ENCODE measurements around the gene SLC37A3. TPM values are rescaled to one million over a fixed set of nuclear protein-coding genes. Genes with fewer than 3 reads are reported as not detected.

The SLC37A3 gene
- total and polyA plus RNA-seq, 11 donors, result 6.5 to 16.1 (median 9.5) TPM

DNA sequence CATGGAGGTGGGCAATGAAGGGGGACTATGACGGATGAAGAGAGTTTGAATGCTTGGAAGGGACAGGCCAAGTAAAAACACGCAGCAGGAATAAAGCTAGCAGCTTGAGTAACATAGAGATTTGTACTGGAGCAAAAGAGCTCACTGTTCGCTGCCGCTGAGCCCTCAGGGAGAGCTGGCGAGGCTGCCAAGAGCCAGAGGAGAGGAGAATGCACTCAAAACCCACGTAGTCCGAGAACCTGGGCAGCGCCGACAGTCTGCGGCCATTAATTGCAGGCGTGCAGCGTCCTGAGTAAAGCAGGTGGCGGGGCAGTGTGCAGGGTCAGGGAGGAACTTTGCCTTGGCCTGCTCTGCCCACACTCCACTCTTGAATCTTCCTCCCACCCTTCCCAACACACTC lies 68.2 kb downstream of the SLC37A3 start:
- DNase-seq (no peak), ATAC-seq (no peak)
- Histone ChIP-seq H3K4me3 (no peak overlapping the region), H3K27ac (no peak overlapping the region), H3K4me1 (peaks cover 0 to 29% (median 13%) of the 10 kb centered on the region in 12 donors), H3K36me3 (peaks cover 0 to 14% (median 9%) of the 10 kb centered on the region in 9 donors), H3K27me3 (no peaks in the 10 kb centered on the region), H3K9me3 (no peaks in the 10 kb centered on the region)
- TF ChIP-seq POLR2A (IDR thresholded peaks at IDR 0.05), result no peak
- TF ChIP-seq, protein P1, sequence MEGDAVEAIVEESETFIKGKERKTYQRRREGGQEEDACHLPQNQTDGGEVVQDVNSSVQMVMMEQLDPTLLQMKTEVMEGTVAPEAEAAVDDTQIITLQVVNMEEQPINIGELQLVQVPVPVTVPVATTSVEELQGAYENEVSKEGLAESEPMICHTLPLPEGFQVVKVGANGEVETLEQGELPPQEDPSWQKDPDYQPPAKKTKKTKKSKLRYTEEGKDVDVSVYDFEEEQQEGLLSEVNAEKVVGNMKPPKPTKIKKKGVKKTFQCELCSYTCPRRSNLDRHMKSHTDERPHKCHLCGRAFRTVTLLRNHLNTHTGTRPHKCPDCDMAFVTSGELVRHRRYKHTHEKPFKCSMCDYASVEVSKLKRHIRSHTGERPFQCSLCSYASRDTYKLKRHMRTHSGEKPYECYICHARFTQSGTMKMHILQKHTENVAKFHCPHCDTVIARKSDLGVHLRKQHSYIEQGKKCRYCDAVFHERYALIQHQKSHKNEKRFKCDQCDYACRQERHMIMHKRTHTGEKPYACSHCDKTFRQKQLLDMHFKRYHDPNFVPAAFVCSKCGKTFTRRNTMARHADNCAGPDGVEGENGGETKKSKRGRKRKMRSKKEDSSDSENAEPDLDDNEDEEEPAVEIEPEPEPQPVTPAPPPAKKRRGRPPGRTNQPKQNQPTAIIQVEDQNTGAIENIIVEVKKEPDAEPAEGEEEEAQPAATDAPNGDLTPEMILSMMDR (IDR thresholded peaks at IDR 0.05), result no peak
- WGBS, 4 donors, result 79 to 93% (median 91%) methylated on average over 13 of the region's 13 CpGs
- intact Hi-C loops (cut with DNase I), result loop anchor here in 1 of 10 donors (10.0 kb wide), 1 partner anchor 685 kb away; no protein-coding TSS in a partner anchor

DNA sequence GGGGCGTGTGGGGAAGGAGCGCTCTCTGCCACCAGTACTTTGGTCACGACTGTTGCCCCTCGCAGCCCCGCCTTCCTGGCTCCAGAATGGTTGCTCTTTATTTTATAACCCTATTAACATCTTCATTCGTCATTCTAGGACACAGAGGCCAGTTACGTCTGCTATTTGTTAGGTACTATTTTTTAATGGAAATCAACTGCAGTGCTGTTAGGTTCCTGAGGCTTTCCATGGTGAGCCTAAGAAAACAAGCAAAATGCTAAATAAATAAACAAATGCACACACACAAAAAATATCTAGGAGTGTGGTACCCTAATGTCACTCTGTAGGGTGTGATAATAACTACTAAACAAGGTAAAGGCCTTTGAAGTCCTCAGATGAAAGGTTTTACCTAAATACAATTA lies 71.1 kb downstream of the SLC37A3 start:
- H3K4me1 ChIP-seq, result peaks cover 0 to 14% (median 5%) of the 10 kb centered on the region in 12 donors
- no peak for DNase-seq
- no peak for ATAC-seq
- 76 to 96% (median 89%) methylated on average over 7 of the region's 7 CpGs for WGBS, 4 donors
- TF ChIP-seq, protein P1 (IDR thresholded peaks at IDR 0.05), result no peak
- TF ChIP-seq POLR2A (IDR thresholded peaks at IDR 0.05), result no peak
- no peaks in the 10 kb centered on the region for H3K27me3 ChIP-seq
- H3K9me3 ChIP-seq, result no peaks in the 10 kb centered on the region
- intact Hi-C loops (cut with DNase I), result loop anchor here in 7 of 10 donors (2.0 to 10.0 kb wide), 4 partner anchors 150 to 155 kb away; partner anchors contain the start of gene KDM7A (in 4 of the 7)
- H3K27ac ChIP-seq, result no peak overlapping the region
- H3K36me3 ChIP-seq, result peaks cover 0 to 5% (median 0%) of the 10 kb centered on the region in 9 donors
- no peak overlapping the region for H3K4me3 ChIP-seq

DNA sequence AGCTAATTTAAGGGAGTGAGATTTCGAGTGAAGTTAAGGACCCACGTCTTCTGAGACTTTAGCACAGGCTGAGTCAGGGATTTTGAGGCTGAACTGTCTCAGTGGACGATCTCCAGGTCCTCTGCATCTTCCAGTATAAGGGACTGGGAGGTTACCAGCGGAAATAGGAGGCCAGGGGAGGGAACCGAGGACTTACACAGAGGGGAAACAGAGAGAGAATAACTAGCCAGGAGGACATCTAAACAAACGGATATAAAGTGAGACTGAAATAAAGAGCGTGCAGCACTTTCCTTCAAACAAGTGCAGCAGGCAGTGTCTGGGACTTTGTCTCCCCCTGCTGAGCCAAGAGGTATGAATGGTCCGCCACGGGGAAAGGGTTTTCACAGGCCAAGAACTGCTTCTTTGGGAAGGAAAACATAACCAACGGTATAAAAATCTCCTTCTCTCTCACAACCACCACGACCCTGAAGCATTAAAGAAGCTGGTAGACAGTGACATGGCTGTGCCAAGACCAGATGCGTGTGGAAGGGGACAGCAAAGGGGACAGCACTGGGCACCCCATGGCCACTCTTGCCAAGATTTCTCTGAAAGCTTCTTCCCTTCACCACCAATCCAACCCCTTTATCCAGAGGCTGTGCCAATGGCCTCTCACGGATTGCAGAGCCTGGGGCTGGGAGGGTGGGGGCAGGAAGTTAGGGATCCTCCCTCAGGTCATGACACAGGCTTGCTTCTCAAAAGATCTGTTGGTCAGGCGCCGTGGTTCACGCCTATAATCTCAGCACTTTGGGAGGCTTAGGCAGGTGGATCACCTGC lies 72.0 kb downstream of the SLC37A3 start:
- Histone ChIP-seq H3K4me1 (peaks cover 0 to 13% (median 5%) of the 10 kb centered on the region in 12 donors), H3K9me3 (no peaks in the 10 kb centered on the region), H3K27ac (peak overlapping the region in 1 of 12 donors; percentile 39), H3K27me3 (no peaks in the 10 kb centered on the region), H3K36me3 (no peaks in the 10 kb centered on the region), H3K4me3 (peak overlapping the region in 5 of 12 donors; percentile 11 to 32 (median 19))
- ATAC-seq (peak; percentile 66 to 95 (median 92)), DNase-seq (peak; percentile 51 to 69 (median 66))
- WGBS, 4 donors, result 21 to 36% (median 24%) methylated on average over 14 to 16 of the region's 16 CpGs
- TF ChIP-seq, protein P1 (IDR thresholded peaks at IDR 0.05), result peak; percentile 41 to 80 (median 65)
- TF ChIP-seq POLR2A (IDR thresholded peaks at IDR 0.05), result no peak
- intact Hi-C loops (cut with DNase I), result loop anchor here (1.0 to 10.0 kb wide), 5 partner anchors 149 to 154 kb away; partner anchors contain the start of gene KDM7A (in 4 of the 10)

DNA sequence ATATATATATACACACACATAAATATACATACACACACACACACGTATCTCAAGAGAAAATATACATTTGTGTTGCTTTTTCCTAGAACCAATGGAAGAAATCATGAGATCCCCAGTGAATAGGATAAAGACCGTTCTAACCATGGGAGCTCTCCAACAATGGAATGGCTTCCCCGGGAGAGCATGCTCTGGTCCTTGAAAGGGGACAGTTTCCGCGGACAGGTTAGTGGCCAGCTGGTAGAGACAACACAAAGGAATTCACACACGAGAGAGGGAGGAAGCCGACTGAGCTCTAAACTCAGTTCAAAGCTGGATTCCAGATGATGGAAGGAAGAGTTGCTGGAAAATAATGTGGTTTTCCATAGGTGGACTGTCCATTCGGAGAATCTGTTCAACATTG lies 72.7 kb downstream of the SLC37A3 start:
- ATAC-seq (peak in 1 of 4 donors; percentile 12), DNase-seq (no peak)
- Histone ChIP-seq H3K9me3 (no peaks in the 10 kb centered on the region), H3K4me1 (peaks cover 0 to 12% (median 3%) of the 10 kb centered on the region in 12 donors), H3K27me3 (no peaks in the 10 kb centered on the region), H3K36me3 (no peaks in the 10 kb centered on the region), H3K27ac (no peak overlapping the region), H3K4me3 (no peak overlapping the region)
- TF ChIP-seq, protein P1 (IDR thresholded peaks at IDR 0.05), result no peak
- no peak for TF ChIP-seq POLR2A (IDR thresholded peaks at IDR 0.05)
- 62 to 73% (median 69%) methylated on average over 8 of the region's 8 CpGs for WGBS, 4 donors
- intact Hi-C loops (cut with DNase I), result loop anchor here in 6 of 10 donors (5.0 to 10.0 kb wide), 3 partner anchors 148 to 153 kb away; partner anchors contain the start of gene KDM7A (in 4 of the 6)

Measured in heart left ventricle (tissue), 16 donors.